Measurements from ENCODE around the gene MNX1. TPM values are rescaled to one million over a fixed set of nuclear protein-coding genes. Genes with fewer than 3 reads are reported as not detected.

MNX1 gene
- polyA plus RNA-seq, 2 donors = 0.06 to 0.08 TPM

DNA sequence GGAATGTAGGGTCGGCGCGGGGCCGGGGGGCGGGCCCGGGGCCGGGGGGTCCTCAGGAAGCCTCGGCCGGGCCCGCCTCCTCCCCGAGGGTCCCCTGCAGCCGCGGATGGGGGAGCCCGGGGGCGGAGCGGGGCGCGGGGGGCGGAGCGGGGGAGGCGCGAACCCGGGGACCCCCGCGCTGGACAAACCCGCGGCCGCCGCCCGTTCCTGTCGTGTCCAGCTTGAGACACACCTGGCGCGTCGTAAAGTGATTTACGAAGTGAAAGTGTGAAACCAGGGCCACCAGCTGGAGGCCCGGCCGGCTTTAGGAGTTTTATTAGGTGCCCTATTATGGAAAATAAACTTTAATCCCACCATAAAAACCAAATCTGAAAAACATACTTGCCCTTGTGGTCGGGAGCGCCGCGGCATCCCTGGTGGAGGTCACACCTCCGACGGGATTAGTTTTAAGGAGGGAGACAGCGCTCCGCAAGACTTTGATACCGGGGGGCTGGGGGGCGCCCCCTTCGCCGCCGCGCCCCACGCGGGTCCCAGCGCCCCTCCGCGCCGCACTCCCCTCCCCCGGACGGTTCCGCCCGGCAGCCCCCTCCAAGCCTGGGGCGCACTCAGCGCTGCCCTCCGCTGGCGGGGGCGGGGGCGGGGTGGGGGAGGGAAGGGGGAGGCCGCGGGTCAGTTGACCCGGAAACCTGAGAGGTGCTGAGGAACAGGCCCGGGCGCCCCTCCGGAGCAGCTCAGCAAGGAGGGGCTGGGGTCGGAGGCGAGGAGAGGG lies 10.3 kb downstream of the MNX1 start:
- no peak overlapping the region for H3K27ac ChIP-seq (ENCODE audit: low read depth in 2 of 2, low read length in 1 of 2)
- peak overlapping the region; percentile 4 to 60 for H3K4me3 ChIP-seq (ENCODE audit: low read depth in 1 of 2, low read length in 2 of 2)
- H3K27me3 ChIP-seq (ENCODE audit: control insufficient read depth in 1 of 2, insufficient read depth in 2 of 2, low read length in 2 of 2) = peaks cover 0 to 28% of the 10 kb centered on the region in 2 donors
- peaks cover 0 to 14% of the 10 kb centered on the region in 2 donors for H3K4me1 ChIP-seq (ENCODE audit: control insufficient read depth in 2 of 2, insufficient read depth in 2 of 2, low read length in 1 of 2)
- no peaks in the 10 kb centered on the region for H3K9me3 ChIP-seq (ENCODE audit: control insufficient read depth in 2 of 2, insufficient read depth in 1 of 2, low read depth in 1 of 2, low read length in 1 of 2)
- 1 to 2% methylated on average over 43 to 75 of the region's 75 CpGs for WGBS, 2 donors
- no peaks in the 10 kb centered on the region for H3K36me3 ChIP-seq (ENCODE audit: control insufficient read depth in 2 of 2, insufficient read depth in 2 of 2, low read length in 1 of 2)

DNA sequence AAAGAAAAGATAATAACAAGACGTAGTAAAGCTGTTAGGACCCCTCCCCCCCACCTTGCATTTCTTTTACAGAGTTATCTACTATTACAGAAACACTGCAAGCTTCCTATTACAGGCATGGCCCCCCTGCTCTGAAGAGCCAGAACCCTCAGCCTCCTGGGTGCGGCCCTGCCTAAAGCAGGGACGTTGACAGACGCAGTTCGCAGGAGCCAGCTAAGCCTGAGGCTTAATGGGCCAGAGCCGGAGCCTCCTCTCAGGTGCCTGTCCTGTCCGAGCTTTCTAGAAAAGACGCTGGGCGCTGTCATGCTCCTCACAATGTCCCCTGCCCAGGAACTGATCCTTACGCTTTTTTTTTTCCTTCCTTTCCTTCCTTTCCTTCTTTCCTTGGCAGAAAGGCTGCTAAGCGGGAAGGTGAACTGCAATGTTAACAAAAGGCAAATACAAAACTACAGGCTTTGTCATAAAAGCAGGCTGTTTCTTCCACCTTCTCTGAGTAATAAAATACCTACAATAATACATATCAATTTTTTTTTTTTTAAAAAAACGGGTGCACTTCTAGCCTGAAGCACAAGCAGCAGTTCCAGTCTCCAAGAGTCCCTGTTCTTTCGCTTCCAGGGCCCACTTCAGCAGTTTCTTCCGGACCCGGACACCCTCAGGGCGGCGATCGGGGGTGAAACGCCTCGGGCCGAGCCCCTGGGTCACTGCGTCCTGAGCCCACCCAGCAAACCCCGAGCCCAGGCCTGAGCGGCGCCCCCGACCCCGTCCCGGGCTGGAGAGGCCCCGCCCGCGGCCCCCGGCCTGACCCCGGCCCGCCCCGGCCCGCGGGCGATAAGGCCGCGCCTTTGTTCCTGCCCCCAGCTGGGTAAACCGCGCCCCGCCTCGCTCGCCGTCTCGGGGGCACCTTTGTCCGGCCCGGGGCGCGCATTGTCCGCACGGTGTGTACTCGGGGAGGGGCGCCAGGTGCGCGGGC lies 11.2 kb downstream of the MNX1 start:
- peak overlapping the region; percentile 4 to 60 for H3K4me3 ChIP-seq (ENCODE audit: low read depth in 1 of 2, low read length in 2 of 2)
- H3K4me1 ChIP-seq (ENCODE audit: control insufficient read depth in 2 of 2, insufficient read depth in 2 of 2, low read length in 1 of 2) = peaks cover 0 to 14% of the 10 kb centered on the region in 2 donors
- H3K36me3 ChIP-seq (ENCODE audit: control insufficient read depth in 2 of 2, insufficient read depth in 2 of 2, low read length in 1 of 2) = no peaks in the 10 kb centered on the region
- WGBS, 2 donors = 11 to 13% methylated on average over 40 to 57 of the region's 57 CpGs
- H3K9me3 ChIP-seq (ENCODE audit: control insufficient read depth in 2 of 2, insufficient read depth in 1 of 2, low read depth in 1 of 2, low read length in 1 of 2) = no peaks in the 10 kb centered on the region
- peaks cover 0 to 27% of the 10 kb centered on the region in 2 donors for H3K27me3 ChIP-seq (ENCODE audit: control insufficient read depth in 1 of 2, insufficient read depth in 2 of 2, low read length in 2 of 2)
- no peak overlapping the region for H3K27ac ChIP-seq (ENCODE audit: low read depth in 2 of 2, low read length in 1 of 2)

DNA sequence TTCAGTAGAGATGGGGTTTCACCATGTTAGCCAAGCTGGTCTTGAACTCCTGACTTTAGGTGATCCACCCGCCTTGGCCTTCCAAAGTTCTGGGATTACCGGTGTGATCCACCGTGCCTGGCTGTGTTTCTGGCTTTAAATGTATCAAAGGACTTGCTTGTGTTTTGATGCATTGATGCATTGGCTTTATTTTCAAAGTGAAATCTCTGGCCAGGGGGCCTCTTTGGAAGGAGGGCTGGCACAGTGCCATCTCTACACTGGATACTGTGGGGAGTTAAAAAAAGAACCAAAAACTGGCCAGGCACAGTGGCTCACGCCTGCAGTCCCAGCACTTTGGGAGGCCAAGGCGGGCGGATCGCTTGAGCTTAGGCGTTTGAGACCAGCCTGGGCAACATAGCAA lies 16.0 kb downstream of the MNX1 start:
- Histone ChIP-seq H3K36me3 (ENCODE audit: control insufficient read depth in 2 of 2, insufficient read depth in 2 of 2, low read length in 1 of 2) (no peaks in the 10 kb centered on the region), H3K27ac (ENCODE audit: low read depth in 2 of 2, low read length in 1 of 2) (no peak overlapping the region), H3K4me1 (ENCODE audit: control insufficient read depth in 2 of 2, insufficient read depth in 2 of 2, low read length in 1 of 2) (no peaks in the 10 kb centered on the region), H3K9me3 (ENCODE audit: control insufficient read depth in 2 of 2, insufficient read depth in 1 of 2, low read depth in 1 of 2, low read length in 1 of 2) (no peaks in the 10 kb centered on the region), H3K27me3 (ENCODE audit: control insufficient read depth in 1 of 2, insufficient read depth in 2 of 2, low read length in 2 of 2) (no peaks in the 10 kb centered on the region), H3K4me3 (ENCODE audit: low read depth in 1 of 2, low read length in 2 of 2) (no peak overlapping the region)
- 75 to 76% methylated on average over 8 of the region's 8 CpGs for WGBS, 2 donors

DNA sequence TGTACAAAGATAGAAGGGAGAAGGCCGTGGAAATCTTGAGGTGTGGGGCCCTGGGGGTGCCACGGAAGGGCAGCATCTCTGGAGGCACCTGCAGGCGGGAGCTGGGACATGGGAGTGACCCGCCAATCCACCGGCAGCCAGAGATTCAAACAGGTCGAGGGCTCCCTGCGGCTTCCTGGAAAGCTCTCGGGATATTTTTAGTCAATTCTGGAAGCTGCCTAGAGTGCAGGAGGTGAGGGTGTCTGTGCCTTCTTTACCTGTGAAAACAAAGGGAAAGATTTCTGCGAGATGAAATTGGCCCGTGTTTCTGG lies 16.6 kb downstream of the MNX1 start:
- Histone ChIP-seq H3K9me3 (ENCODE audit: control insufficient read depth in 2 of 2, insufficient read depth in 1 of 2, low read depth in 1 of 2, low read length in 1 of 2) (no peaks in the 10 kb centered on the region), H3K4me1 (ENCODE audit: control insufficient read depth in 2 of 2, insufficient read depth in 2 of 2, low read length in 1 of 2) (no peaks in the 10 kb centered on the region), H3K36me3 (ENCODE audit: control insufficient read depth in 2 of 2, insufficient read depth in 2 of 2, low read length in 1 of 2) (no peaks in the 10 kb centered on the region), H3K27me3 (ENCODE audit: control insufficient read depth in 1 of 2, insufficient read depth in 2 of 2, low read length in 2 of 2) (no peaks in the 10 kb centered on the region), H3K27ac (ENCODE audit: low read depth in 2 of 2, low read length in 1 of 2) (no peak overlapping the region), H3K4me3 (ENCODE audit: low read depth in 1 of 2, low read length in 2 of 2) (no peak overlapping the region)
- WGBS, 2 donors = 47 to 76% methylated on average over 10 of the region's 10 CpGs

DNA sequence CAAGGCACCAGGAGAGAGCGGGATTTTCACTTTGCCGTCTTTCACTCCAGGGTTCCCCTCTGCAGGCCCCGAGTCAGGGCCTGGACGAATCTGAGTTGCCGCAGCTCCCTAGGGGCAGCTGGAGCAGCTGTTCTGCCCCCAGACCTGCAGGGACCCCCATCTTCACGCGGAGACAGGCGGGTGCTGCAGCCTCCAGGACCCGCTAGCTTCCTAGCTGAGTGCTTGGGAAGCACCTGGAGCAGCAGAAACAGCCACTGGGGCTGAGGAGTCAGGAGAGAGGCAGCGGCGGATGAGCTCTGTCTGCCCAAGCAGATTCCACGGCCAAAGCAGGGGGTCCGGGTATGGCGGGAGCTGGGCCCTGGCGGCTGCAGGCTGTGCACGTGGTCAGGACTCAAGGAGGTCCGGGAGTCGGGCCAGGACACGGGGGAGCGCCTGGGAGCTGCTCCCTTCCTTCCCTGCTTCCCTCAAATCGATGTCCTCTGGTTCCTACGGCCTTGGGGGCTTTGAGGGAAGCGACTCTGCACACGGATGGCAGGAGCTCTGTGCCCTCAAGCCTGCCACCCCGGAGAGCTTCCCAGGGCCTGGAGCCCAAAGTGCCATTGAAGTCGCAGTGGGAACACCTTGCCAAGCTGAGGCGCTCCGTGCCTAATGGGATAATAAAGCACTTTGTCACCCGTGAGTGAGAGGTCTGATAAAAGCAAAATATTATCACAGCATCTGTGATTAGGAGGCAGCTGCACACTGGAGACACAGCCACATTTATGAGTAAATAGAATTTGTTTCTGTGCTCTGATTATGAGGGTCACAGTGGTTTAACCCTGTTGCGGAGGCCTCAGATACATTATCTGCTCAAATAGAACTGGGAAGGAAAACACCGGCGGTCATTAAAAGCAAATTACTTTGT lies 17.2 kb downstream of the MNX1 start:
- no peaks in the 10 kb centered on the region for H3K36me3 ChIP-seq (ENCODE audit: control insufficient read depth in 2 of 2, insufficient read depth in 2 of 2, low read length in 1 of 2)
- H3K27ac ChIP-seq (ENCODE audit: low read depth in 2 of 2, low read length in 1 of 2) = no peak overlapping the region
- H3K4me3 ChIP-seq (ENCODE audit: low read depth in 1 of 2, low read length in 2 of 2) = no peak overlapping the region
- H3K27me3 ChIP-seq (ENCODE audit: control insufficient read depth in 1 of 2, insufficient read depth in 2 of 2, low read length in 2 of 2) = no peaks in the 10 kb centered on the region
- no peaks in the 10 kb centered on the region for H3K4me1 ChIP-seq (ENCODE audit: control insufficient read depth in 2 of 2, insufficient read depth in 2 of 2, low read length in 1 of 2)
- H3K9me3 ChIP-seq (ENCODE audit: control insufficient read depth in 2 of 2, insufficient read depth in 1 of 2, low read depth in 1 of 2, low read length in 1 of 2) = no peaks in the 10 kb centered on the region
- WGBS, 2 donors = 57 to 62% methylated on average over 32 of the region's 32 CpGs

DNA sequence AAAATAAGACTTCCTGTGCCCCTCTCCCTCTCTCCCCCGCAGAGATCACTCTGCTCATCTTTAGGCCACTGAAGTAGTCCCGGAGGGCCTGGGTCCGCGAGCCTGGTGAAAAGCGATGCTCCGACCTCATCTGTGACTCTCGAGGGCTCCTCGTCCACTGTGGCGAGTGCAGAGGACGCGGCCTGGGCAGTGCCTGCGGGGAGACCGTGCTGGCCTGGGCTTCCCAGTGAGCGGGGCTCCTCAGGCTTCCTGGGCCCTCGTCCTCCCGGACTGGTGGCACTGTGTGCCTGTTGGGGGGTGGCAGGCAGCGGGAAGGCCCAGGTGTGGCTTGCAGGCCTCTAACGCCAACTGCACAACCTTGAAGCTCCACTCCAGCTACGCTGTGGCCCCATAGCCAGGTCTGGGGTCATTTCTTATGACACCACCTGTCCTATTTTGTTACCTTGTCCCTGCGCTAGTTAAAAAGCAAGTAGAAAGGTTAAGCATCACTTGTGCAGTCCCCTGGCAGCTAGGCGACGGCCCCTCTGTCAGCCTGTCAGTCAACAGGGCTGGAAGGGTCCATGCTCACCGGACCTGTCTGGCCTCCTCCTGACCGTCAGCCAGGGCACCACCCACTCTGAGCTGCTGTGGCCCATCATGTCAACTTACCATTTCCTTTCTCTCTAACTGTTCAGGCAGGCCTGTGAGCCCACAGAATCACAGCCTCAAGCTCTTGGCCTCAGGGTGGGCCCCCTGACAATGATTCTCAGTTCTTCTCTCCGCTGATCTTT lies 20.5 kb downstream of the MNX1 start:
- WGBS, 2 donors = 89 to 90% methylated on average over 25 of the region's 25 CpGs
- Histone ChIP-seq H3K36me3 (ENCODE audit: control insufficient read depth in 2 of 2, insufficient read depth in 2 of 2, low read length in 1 of 2) (no peaks in the 10 kb centered on the region), H3K4me3 (ENCODE audit: low read depth in 1 of 2, low read length in 2 of 2) (no peak overlapping the region), H3K9me3 (ENCODE audit: control insufficient read depth in 2 of 2, insufficient read depth in 1 of 2, low read depth in 1 of 2, low read length in 1 of 2) (no peaks in the 10 kb centered on the region), H3K4me1 (ENCODE audit: control insufficient read depth in 2 of 2, insufficient read depth in 2 of 2, low read length in 1 of 2) (no peaks in the 10 kb centered on the region), H3K27me3 (ENCODE audit: control insufficient read depth in 1 of 2, insufficient read depth in 2 of 2, low read length in 2 of 2) (no peaks in the 10 kb centered on the region), H3K27ac (ENCODE audit: low read depth in 2 of 2, low read length in 1 of 2) (no peak overlapping the region)

DNA sequence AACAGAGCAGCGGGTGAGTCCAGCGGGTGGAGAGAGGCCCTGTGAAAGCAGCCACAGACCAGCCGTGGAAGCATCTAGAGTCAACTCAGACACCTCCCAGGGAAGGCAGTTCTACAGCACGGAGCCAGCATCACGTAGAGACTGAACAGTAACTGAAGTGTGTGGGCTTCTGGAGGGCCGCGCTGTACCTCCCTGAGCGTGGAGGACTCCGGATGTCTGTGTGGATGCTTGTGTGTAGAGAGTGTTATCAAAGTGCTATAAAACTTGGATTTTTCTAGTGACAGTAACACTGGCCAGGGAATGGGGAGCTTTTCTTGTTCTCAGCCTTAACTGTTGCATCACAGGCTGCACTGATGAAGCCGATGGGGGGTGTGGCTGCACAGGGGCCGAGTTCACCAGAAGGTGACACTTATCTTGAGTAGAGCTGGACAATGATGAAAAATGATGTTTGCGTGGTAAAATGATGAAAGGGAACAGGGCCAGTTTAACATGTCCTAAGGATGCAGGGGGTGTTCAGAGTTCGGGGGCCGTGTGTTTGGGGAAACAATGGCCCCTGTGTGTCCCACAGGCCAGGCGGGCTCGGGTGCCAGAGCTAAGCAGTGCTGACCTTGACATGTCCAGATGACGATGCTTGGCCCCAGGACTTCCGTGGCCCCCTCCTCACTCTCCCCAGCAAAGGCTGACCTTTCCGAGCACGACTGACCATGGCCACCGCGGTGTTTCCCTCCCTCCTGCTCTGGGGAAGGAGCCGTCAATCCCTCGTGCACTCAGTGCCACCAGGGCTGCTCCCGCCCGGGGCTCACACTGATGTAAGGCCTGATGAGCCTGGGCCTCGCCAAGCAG lies 21.9 kb downstream of the MNX1 start:
- WGBS, 2 donors = 77 to 78% methylated on average over 26 to 27 of the region's 27 CpGs
- Histone ChIP-seq H3K9me3 (ENCODE audit: control insufficient read depth in 2 of 2, insufficient read depth in 1 of 2, low read depth in 1 of 2, low read length in 1 of 2) (no peaks in the 10 kb centered on the region), H3K27me3 (ENCODE audit: control insufficient read depth in 1 of 2, insufficient read depth in 2 of 2, low read length in 2 of 2) (no peaks in the 10 kb centered on the region), H3K27ac (ENCODE audit: low read depth in 2 of 2, low read length in 1 of 2) (no peak overlapping the region), H3K4me3 (ENCODE audit: low read depth in 1 of 2, low read length in 2 of 2) (no peak overlapping the region), H3K4me1 (ENCODE audit: control insufficient read depth in 2 of 2, insufficient read depth in 2 of 2, low read length in 1 of 2) (no peaks in the 10 kb centered on the region), H3K36me3 (ENCODE audit: control insufficient read depth in 2 of 2, insufficient read depth in 2 of 2, low read length in 1 of 2) (no peaks in the 10 kb centered on the region)

DNA sequence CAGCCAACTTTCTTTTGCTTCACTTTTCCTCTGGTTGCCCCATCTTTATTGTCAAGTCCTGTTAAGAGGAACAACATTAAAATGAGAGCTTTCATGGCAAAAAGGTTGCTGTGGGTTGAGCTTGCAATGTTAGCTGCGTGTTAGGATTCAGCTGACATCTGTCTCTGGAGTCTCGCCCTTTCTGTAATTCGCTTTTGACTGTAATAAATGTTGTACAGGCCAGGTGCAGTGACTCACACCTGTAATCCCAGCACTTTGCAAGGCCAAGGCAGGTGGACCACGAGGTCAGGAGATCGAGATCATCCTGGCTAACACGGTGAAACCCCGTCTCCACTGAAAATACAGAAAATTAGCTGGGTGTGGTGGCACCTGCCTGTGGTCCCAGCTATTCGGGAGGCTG lies 24.1 kb downstream of the MNX1 start:
- no peak overlapping the region for H3K27ac ChIP-seq (ENCODE audit: low read depth in 2 of 2, low read length in 1 of 2)
- no peaks in the 10 kb centered on the region for H3K27me3 ChIP-seq (ENCODE audit: control insufficient read depth in 1 of 2, insufficient read depth in 2 of 2, low read length in 2 of 2)
- H3K4me3 ChIP-seq (ENCODE audit: low read depth in 1 of 2, low read length in 2 of 2) = no peak overlapping the region
- H3K36me3 ChIP-seq (ENCODE audit: control insufficient read depth in 2 of 2, insufficient read depth in 2 of 2, low read length in 1 of 2) = no peaks in the 10 kb centered on the region
- H3K4me1 ChIP-seq (ENCODE audit: control insufficient read depth in 2 of 2, insufficient read depth in 2 of 2, low read length in 1 of 2) = no peaks in the 10 kb centered on the region
- no peaks in the 10 kb centered on the region for H3K9me3 ChIP-seq (ENCODE audit: control insufficient read depth in 2 of 2, insufficient read depth in 1 of 2, low read depth in 1 of 2, low read length in 1 of 2)
- 77% methylated on average over 8 of the region's 8 CpGs for WGBS, 2 donors

All from esophagus (tissue), 2 donors.